Heart left ventricle (tissue), 16 donors: Measurements from ENCODE around the gene IL4R. TPM values are rescaled to one million over a fixed set of nuclear protein-coding genes. Genes with fewer than 3 reads are reported as not detected.

Source experiments
- ATAC-seq, 4 donors: fragments of 200-7000 bp; cut with Tn5 transposase; one replicate each; pipeline ENCODE4 v1.9.1; 2020 to 2022; ENCODE audit warnings: moderate library complexity in 4 of 4, mild to moderate bottlenecking in 3 of 4, moderate number of reproducible peaks in 1 of 4
- DNase-seq, 5 donors: peaks; one replicate each; pipeline ENCODE4 v3.0.0-alpha.2; 2020
- H3K27ac ChIP-seq, 12 donors: fragments of 200-600 bp; sonication (generic) in 4 of 12; one replicate each; pipeline versions ENCODE4 v1.5.0 to v1.8.0; 2016 to 2022; ENCODE audit warnings: mild to moderate bottlenecking in 2 of 12
- H3K27me3 ChIP-seq, 9 donors: fragments of 200-600 bp; sonication (generic) in 2 of 9; one replicate each; pipeline versions ENCODE4 v1.5.1 to v1.8.0; 2016 to 2022; ENCODE audit warnings: mild to moderate bottlenecking in 3 of 9
- H3K36me3 ChIP-seq, 9 donors: fragments of 200-600 bp; sonication (generic) in 2 of 9; one replicate each; pipeline versions ENCODE4 v1.5.0 to v1.8.0; 2018 to 2022; ENCODE audit warnings: mild to moderate bottlenecking in 2 of 9
- H3K4me1 ChIP-seq, 12 donors: fragments of 200-600 bp; sonication (generic) in 4 of 12; one replicate each; pipeline versions ENCODE4 v1.5.0 to v1.8.0; 2016 to 2022; ENCODE audit warnings: mild to moderate bottlenecking in 3 of 12
- H3K4me3 ChIP-seq, 12 donors: fragments of 200-600 bp; sonication (generic) in 4 of 12; one replicate each; pipeline versions ENCODE4 v1.5.0 to v1.8.0; 2017 to 2022; ENCODE audit warnings: mild to moderate bottlenecking in 9 of 12, moderate library complexity in 4 of 12
- H3K9me3 ChIP-seq, 12 donors: fragments of 200-600 bp; sonication (generic) in 4 of 12; one replicate each; pipeline versions ENCODE4 v1.5.0 to v1.8.0; 2016 to 2022; ENCODE audit warnings: mild to moderate bottlenecking in 1 of 12
- CTCF ChIP-seq, 12 donors: fragments of 200-600 bp; sonication (generic) in 4 of 12; IDR thresholded peaks; one replicate each; pipeline versions ENCODE4 v1.5.0 to v1.8.0; 2018 to 2022; ENCODE audit warnings: antibody characterized with exemption in 12 of 12, mild to moderate bottlenecking in 5 of 12
- POLR2A ChIP-seq, 2 donors: fragments of 450-650 bp; IDR thresholded peaks; one replicate each; pipeline ENCODE4 v1.6.1; 2017; ENCODE audit warnings: antibody characterized with exemption in 2 of 2, mild to moderate bottlenecking in 2 of 2, moderate library complexity in 2 of 2
- WGBS, 4 donors: extraction: QIAGEN DNeasy Blood & Tissue Kit in 2 of 4; methylation state at CpG; one replicate each; pipeline versions ENCODE4 v1.1.5 to v1.1.7; 2013 to 2018; 5-methylcytosine and 5-hydroxymethylcytosine counted together
- intact Hi-C, 10 donors: fragments of 100-400 bp; cut with DNase I; formaldehyde crosslinking; loops; one replicate each; pipeline versions ENCODE4 v1.11.1 to v1.14.2; 2022
- polyA plus RNA-seq, 2 donors: library from polyadenylated mRNA; stranded (reverse); fragments of 200-250 nt; gene quantifications; one replicate each; pipeline ENCODE4 v1.2.3, GENCODE V29; 2013
- total RNA-seq, 9 donors: library from RNA; depleted of rRNA in 2 of 9; stranded (reverse); fragments of >200 nt in 2 of 9; fragmentation: NEBNext Ultra II Directional in 3 of 9; extraction: Animal tissue kit (Norgen Biotek cat#: 25700) in 3 of 9; gene quantifications; one replicate each; pipeline versions ENCODE4 v1.1.0 to v1.2.4, GENCODE V29; 2016 to 2023
- donor health status: ischemic (EF 13 %, LVEDD 7.1; RV severe dilation, severe dysfunction).
- donor health status: healthy with polysubstance abuse.
- donor health status: DM: no; HTN: yes; CAD: no.
- donor health status: DM: no; HTN: no; CAD: no.
- donor health status: ischemic (EF 25% LVEDD 6.9; RV normal size, moderate dysfunction).
- donor health status: ischemic (EF 25% LVEDD 5.7; RV mildly dilated, moderate dysfunction).
- donor health status: healthy.
- donor health status: DM: yes; HTN: yes; CAD: no.
- donor health status: ischemic (EF 35%, LVEDD 5.7; RV mildly dilated, moderate dysfunction).
- donor health status: nonischemic (EF 11% LVEDD 7.7; RV severe dilation, severe dysfunction).
- donor health status: DM: yes; HTN: yes; CAD: no.
- donor health status: PGD.
- donor health status: ischemic (EF 29% LVEDD 5.4; RV normal size, mild dysfunction).
- donor health status: nonischemic (EF 23%, LVEDD 6.1; RV moderate dilation, normal function).

The IL4R gene
- total and polyA plus RNA-seq, 11 donors: 5.8 to 47.4 (median 8.2) TPM

- Histone ChIP-seq H3K9me3 (peaks cover 0 to 2% (median 0%) of the 10 kb centered on the region in 12 donors), H3K4me1 (peaks cover 0 to 34% (median 8%) of the 10 kb centered on the region in 12 donors), H3K4me3 (no peak overlapping the region), H3K36me3 (no peaks in the 10 kb centered on the region), H3K27ac (no peak overlapping the region), H3K27me3 (no peaks in the 10 kb centered on the region)
- DNase-seq (no peak), ATAC-seq (no peak)
- intact Hi-C loops: no loop called here
- 80 to 84% (median 82%) methylated on average over 6 of the region's 6 CpGs for WGBS, 4 donors
- TF ChIP-seq CTCF (IDR thresholded peaks at IDR 0.05): no peak
- no peak for TF ChIP-seq POLR2A (IDR thresholded peaks at IDR 0.05)
These were observed 24.1 kb upstream of the IL4R start for GRCh38 chr16:27289669-27290068.

GRCh38 chr16:27290562-27290961 is 23.2 kb upstream of the IL4R start:
- Histone ChIP-seq H3K9me3 (peaks cover 0 to 2% (median 0%) of the 10 kb centered on the region in 12 donors), H3K27ac (no peak overlapping the region), H3K27me3 (no peaks in the 10 kb centered on the region), H3K36me3 (no peaks in the 10 kb centered on the region), H3K4me3 (no peak overlapping the region), H3K4me1 (peaks cover 0 to 30% (median 8%) of the 10 kb centered on the region in 12 donors)
- DNase-seq (no peak), ATAC-seq (no peak)
- TF ChIP-seq CTCF (IDR thresholded peaks at IDR 0.05) (no peak), POLR2A (IDR thresholded peaks at IDR 0.05) (no peak)
- intact Hi-C loops: no loop called here

- DNase-seq (no peak), ATAC-seq (no peak)
- 75 to 86% (median 79%) methylated on average over 5 of the region's 5 CpGs for WGBS, 4 donors
- Histone ChIP-seq H3K27ac (no peak overlapping the region), H3K9me3 (peaks cover 0 to 2% (median 0%) of the 10 kb centered on the region in 12 donors), H3K27me3 (no peaks in the 10 kb centered on the region), H3K36me3 (no peaks in the 10 kb centered on the region), H3K4me1 (peaks cover 0 to 24% (median 6%) of the 10 kb centered on the region in 12 donors), H3K4me3 (no peak overlapping the region)
- intact Hi-C loops: no loop called here
- TF ChIP-seq POLR2A (IDR thresholded peaks at IDR 0.05) (no peak), CTCF (IDR thresholded peaks at IDR 0.05) (no peak)
These were observed 22.7 kb upstream of the IL4R start for GRCh38 chr16:27291106-27291505.

GRCh38 chr16:27291722-27292240 is 22.0 kb upstream of the IL4R start:
- Histone ChIP-seq H3K4me3 (no peak overlapping the region), H3K9me3 (peaks cover 0 to 2% (median 0%) of the 10 kb centered on the region in 12 donors), H3K4me1 (peaks cover 0 to 18% (median 0%) of the 10 kb centered on the region in 12 donors), H3K27ac (no peak overlapping the region), H3K36me3 (no peaks in the 10 kb centered on the region), H3K27me3 (no peaks in the 10 kb centered on the region)
- ATAC-seq (no peak), DNase-seq (no peak)
- TF ChIP-seq CTCF (IDR thresholded peaks at IDR 0.05) (no peak), POLR2A (IDR thresholded peaks at IDR 0.05) (no peak)
- intact Hi-C loops: no loop called here
- WGBS, 4 donors: 89 to 95% (median 92%) methylated on average over 4 of the region's 4 CpGs
